Mesenchymal stem cell (in vitro differentiated cells and primary cell): ENCODE results near the gene KRT72.

Experiments
- DNase-seq: peaks from one replicate; pipeline ENCODE4 v3.0.0-alpha.2; 2013
- H2AFZ ChIP-seq: one replicate; pipeline ENCODE4 v1.6.1; 2013; ENCODE audit warnings: low read depth, mild to moderate bottlenecking, control low read depth, inconsistent platforms, low read length, moderate library complexity
- H2AK5ac ChIP-seq: 2 replicates; pipeline ENCODE4 v1.6.1; 2013; ENCODE audit warnings: low read length, moderate library complexity, mild to moderate bottlenecking, inconsistent platforms; ENCODE audit not compliant: severe bottlenecking
- H2BK120ac ChIP-seq: one replicate; pipeline ENCODE4 v1.6.1; 2013; ENCODE audit warnings: low read depth, mild to moderate bottlenecking, inconsistent platforms, low read length, moderate library complexity
- H2BK12ac ChIP-seq, 2 experiments: one replicate each; pipeline ENCODE4 v1.6.1; 2013; ENCODE audit warnings: inconsistent platforms in 2 of 2, low read length in 2 of 2, mild to moderate bottlenecking in 2 of 2, moderate library complexity in 2 of 2, control low read depth in 1 of 2
- H2BK15ac ChIP-seq: one replicate; pipeline ENCODE4 v1.6.1; 2013; ENCODE audit warnings: mild to moderate bottlenecking, low read depth, inconsistent platforms; ENCODE audit not compliant: poor library complexity, severe bottlenecking
- H2BK5ac ChIP-seq: 2 replicates; pipeline ENCODE4 v1.6.1; 2013; ENCODE audit warnings: low read depth, mild to moderate bottlenecking, low read length, control low read depth, inconsistent platforms; ENCODE audit not compliant: poor library complexity, severe bottlenecking
- H3K14ac ChIP-seq, 2 experiments: one replicate each; pipeline ENCODE4 v1.6.1; 2013; ENCODE audit warnings: inconsistent platforms in 2 of 2, low read length in 2 of 2, control low read depth in 1 of 2, mild to moderate bottlenecking in 1 of 2, moderate library complexity in 1 of 2
- H3K18ac ChIP-seq, 2 experiments: one replicate each; pipeline ENCODE4 v1.6.1; 2013; ENCODE audit warnings: inconsistent platforms in 2 of 2, low read length in 2 of 2, control low read depth in 1 of 2, low read depth in 1 of 2, mild to moderate bottlenecking in 1 of 2
- H3K23ac ChIP-seq, 2 experiments: one replicate each; pipeline ENCODE4 v1.6.1; 2013; ENCODE audit warnings: inconsistent platforms in 2 of 2, low read length in 2 of 2, mild to moderate bottlenecking in 2 of 2, moderate library complexity in 2 of 2, control low read depth in 1 of 2
- H3K27ac ChIP-seq: 2 replicates; pipeline ENCODE4 v1.5.1; 2013; ENCODE audit warnings: mild to moderate bottlenecking, moderate library complexity, low read length, control low read depth, inconsistent platforms; ENCODE audit not compliant: poor library complexity, severe bottlenecking
- H3K27me3 ChIP-seq, 2 experiments: 2 replicates each; pipeline versions ENCODE4 v1.6.1 to v1.7.0; 2013; ENCODE audit warnings: low read length in 2 of 2, mild to moderate bottlenecking in 2 of 2, moderate library complexity in 2 of 2, control low read depth in 1 of 2, inconsistent platforms in 1 of 2; ENCODE audit not compliant: control insufficient read depth in 1 of 2, insufficient read depth in 1 of 2
- H3K36me3 ChIP-seq, 2 experiments: 2 replicates each; pipeline versions ENCODE4 v1.6.1 to v1.7.0; 2013; ENCODE audit warnings: low read length in 2 of 2, control low read depth in 1 of 2, inconsistent platforms in 1 of 2, low read depth in 1 of 2, mild to moderate bottlenecking in 1 of 2; ENCODE audit not compliant: insufficient read depth in 2 of 2, control insufficient read depth in 1 of 2
- H3K4ac ChIP-seq, 2 experiments: one replicate each; pipeline ENCODE4 v1.6.1; 2013; ENCODE audit warnings: inconsistent platforms in 2 of 2, low read length in 2 of 2, mild to moderate bottlenecking in 2 of 2, moderate library complexity in 2 of 2, control low read depth in 1 of 2, low read depth in 1 of 2
- H3K4me1 ChIP-seq: 2 replicates; pipeline ENCODE4 v1.6.1; 2013; ENCODE audit warnings: low read depth, low read length, control low read depth; ENCODE audit not compliant: control insufficient read depth, insufficient read depth
- H3K4me2 ChIP-seq: 2 replicates; pipeline ENCODE4 v1.6.1; 2013; ENCODE audit warnings: low read length, mild to moderate bottlenecking, inconsistent platforms; ENCODE audit not compliant: poor library complexity, severe bottlenecking
- H3K4me3 ChIP-seq, 2 experiments: 2 replicates each; pipeline versions ENCODE4 v1.5.1 to v1.7.0; 2013; ENCODE audit warnings: low read length in 2 of 2, mild to moderate bottlenecking in 2 of 2, control low read depth in 1 of 2, low read depth in 1 of 2; ENCODE audit not compliant: insufficient read depth in 1 of 2
- H3K79me1 ChIP-seq: replicated peaks from 2 replicates; pipeline ENCODE4 v1.6.1; 2013; ENCODE audit warnings: mild to moderate bottlenecking, control low read depth, low read length, inconsistent platforms; ENCODE audit not compliant: poor library complexity, severe bottlenecking
- H3K9ac ChIP-seq: 2 replicates; pipeline ENCODE4 v1.7.0; 2013; ENCODE audit warnings: mild to moderate bottlenecking, low read length, moderate library complexity
- H3K9me3 ChIP-seq: 2 replicates; pipeline ENCODE4 v1.7.0; 2013; ENCODE audit warnings: mild to moderate bottlenecking, low read length; ENCODE audit not compliant: control insufficient read depth
- H4K8ac ChIP-seq: one replicate; pipeline ENCODE4 v1.6.1; 2013; ENCODE audit warnings: inconsistent platforms, mild to moderate bottlenecking, low read length, moderate library complexity
- H4K91ac ChIP-seq: one replicate; pipeline ENCODE4 v1.6.1; 2013; ENCODE audit warnings: mild to moderate bottlenecking, low read length, inconsistent platforms
- WGBS: methylation state at CpG from one replicate; pipeline ENCODE4 v1.1.7; 2013; ENCODE audit warnings: mixed read lengths; 5-methylcytosine and 5-hydroxymethylcytosine counted together

KRT72 gene

GRCh38 chr12:52587563-52587962 lies 13.7 kb downstream of the KRT72 start:
- no peak overlapping the region for H3K4ac ChIP-seq
- H3K14ac ChIP-seq, result no peak overlapping the region
- 80% methylated on average over 17 of the region's 17 CpGs for WGBS
- no peak overlapping the region for H4K91ac ChIP-seq
- H4K8ac ChIP-seq, result no peak overlapping the region
- H3K4me2 ChIP-seq, result no peak overlapping the region
- no peak overlapping the region for H2BK120ac ChIP-seq
- H2BK12ac ChIP-seq, result no peak overlapping the region
- no peaks in the 10 kb centered on the region for H3K36me3 ChIP-seq
- no peak overlapping the region for H3K4me3 ChIP-seq
- H3K9me3 ChIP-seq, result no peaks in the 10 kb centered on the region
- H2AK5ac ChIP-seq, result no peak overlapping the region
- no peak overlapping the region for H3K23ac ChIP-seq
- no peak overlapping the region for H3K18ac ChIP-seq
- H3K27ac ChIP-seq, result no peak overlapping the region
- no peak overlapping the region for H2BK5ac ChIP-seq
- no peaks in the 10 kb centered on the region for H3K4me1 ChIP-seq
- no peak overlapping the region for H3K9ac ChIP-seq
- H2BK15ac ChIP-seq, result no peak overlapping the region
- H3K27me3 ChIP-seq, result peaks cover 56 to 70% of the 10 kb centered on the region in 2 experiments
- H3K79me1 ChIP-seq, result no peaks in the 10 kb centered on the region
- no peak for DNase-seq
- H2AFZ ChIP-seq, result no peak overlapping the region

- no peak overlapping the region for H4K91ac ChIP-seq
- H2BK12ac ChIP-seq, result no peak overlapping the region
- no peak overlapping the region for H3K14ac ChIP-seq
- no peaks in the 10 kb centered on the region for H3K9me3 ChIP-seq
- peaks cover 60 to 71% of the 10 kb centered on the region in 2 experiments for H3K27me3 ChIP-seq
- no peak overlapping the region for H2AK5ac ChIP-seq
- H3K9ac ChIP-seq, result no peak overlapping the region
- WGBS, result 52% methylated on average over 9 of the region's 9 CpGs
- no peak overlapping the region for H3K4ac ChIP-seq
- H3K27ac ChIP-seq, result no peak overlapping the region
- no peaks in the 10 kb centered on the region for H3K79me1 ChIP-seq
- H3K4me1 ChIP-seq, result no peaks in the 10 kb centered on the region
- no peak for DNase-seq
- no peak overlapping the region for H4K8ac ChIP-seq
- H3K23ac ChIP-seq, result no peak overlapping the region
- H3K4me3 ChIP-seq, result no peak overlapping the region
- no peak overlapping the region for H3K4me2 ChIP-seq
- no peak overlapping the region for H2BK15ac ChIP-seq
- no peak overlapping the region for H2AFZ ChIP-seq
- H2BK5ac ChIP-seq, result no peak overlapping the region
- no peak overlapping the region for H2BK120ac ChIP-seq
- H3K36me3 ChIP-seq, result no peaks in the 10 kb centered on the region
- no peak overlapping the region for H3K18ac ChIP-seq
Observed at GRCh38 chr12:52585946-52586345, 15.3 kb downstream of the KRT72 start.

DNA sequence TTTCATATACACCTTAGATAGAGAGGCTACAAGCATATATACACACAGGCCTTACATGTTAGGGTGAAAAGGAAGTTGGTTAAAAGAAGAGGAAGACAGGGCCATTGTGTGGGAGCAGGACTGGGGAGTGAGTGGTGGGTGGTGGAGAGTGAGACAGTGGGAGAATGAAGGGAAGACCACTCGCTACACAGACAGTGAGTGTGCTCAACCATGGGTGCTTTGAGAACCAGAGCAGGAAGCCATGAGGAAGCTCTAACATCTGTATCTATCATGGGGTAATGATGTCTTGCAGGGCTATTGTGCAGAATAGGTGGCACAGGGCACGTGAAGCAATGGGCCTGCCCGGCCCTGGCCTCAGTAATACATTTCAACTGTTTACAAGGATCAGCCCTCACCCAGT lies 16.2 kb downstream of the KRT72 start:
- Histone ChIP-seq H3K36me3 (no peaks in the 10 kb centered on the region), H2BK120ac (no peak overlapping the region), H2BK5ac (no peak overlapping the region), H3K27ac (no peak overlapping the region), H3K18ac (no peak overlapping the region), H3K79me1 (no peaks in the 10 kb centered on the region), H4K8ac (no peak overlapping the region), H3K14ac (peak overlapping the region in 1 of 2 experiments; percentile 76), H3K4me2 (no peak overlapping the region), H3K4me1 (no peaks in the 10 kb centered on the region), H2AFZ (no peak overlapping the region), H4K91ac (no peak overlapping the region), H2BK12ac (no peak overlapping the region), H2BK15ac (no peak overlapping the region), H3K4ac (no peak overlapping the region), H3K23ac (no peak overlapping the region), H2AK5ac (no peak overlapping the region), H3K9ac (no peak overlapping the region), H3K4me3 (no peak overlapping the region), H3K9me3 (no peaks in the 10 kb centered on the region), H3K27me3 (peaks cover 52 to 70% of the 10 kb centered on the region in 2 experiments)
- 75% methylated on average over 3 of the region's 3 CpGs for WGBS
- no peak for DNase-seq

- Histone ChIP-seq H3K18ac (no peak overlapping the region), H3K36me3 (no peaks in the 10 kb centered on the region), H3K4me1 (no peaks in the 10 kb centered on the region), H4K91ac (no peak overlapping the region), H2BK12ac (no peak overlapping the region), H3K9ac (no peak overlapping the region), H4K8ac (no peak overlapping the region), H2AK5ac (no peak overlapping the region), H2BK5ac (no peak overlapping the region), H3K9me3 (no peaks in the 10 kb centered on the region), H2BK15ac (no peak overlapping the region), H3K4me2 (no peak overlapping the region), H2BK120ac (no peak overlapping the region), H3K4me3 (no peak overlapping the region), H2AFZ (no peak overlapping the region), H3K4ac (no peak overlapping the region), H3K14ac (no peak overlapping the region), H3K79me1 (no peaks in the 10 kb centered on the region), H3K27ac (no peak overlapping the region), H3K23ac (no peak overlapping the region), H3K27me3 (peaks cover 54 to 70% of the 10 kb centered on the region in 2 experiments)
- no peak for DNase-seq
- WGBS, result 82% methylated on average over 9 of the region's 9 CpGs
Observed at GRCh38 chr12:52584156-52584682, 17.0 kb downstream of the KRT72 start.
